IPS-15b (cell line): ENCODE results near the gene PCDHB13.
"Not testable (repeated sequence)": the region's sequence is repeated elsewhere in the genome, so short reads cannot be mapped to it uniquely, and the experiment has no call there.

Source experiments
- H3K27me3 ChIP-seq: one replicate; pipeline ENCODE4 v1.6.1; 2013; ENCODE audit warnings: low read length; ENCODE audit not compliant: control insufficient read depth, insufficient read depth
- H3K36me3 ChIP-seq: one replicate; pipeline ENCODE4 v1.6.1; 2013; ENCODE audit warnings: low read length; ENCODE audit not compliant: control insufficient read depth, insufficient read depth
- H3K4me1 ChIP-seq: one replicate; pipeline ENCODE4 v1.6.1; 2013; ENCODE audit warnings: mild to moderate bottlenecking, low read length; ENCODE audit not compliant: control insufficient read depth, insufficient read depth
- H3K4me3 ChIP-seq: one replicate; pipeline ENCODE4 v1.5.1; 2013; ENCODE audit warnings: low read depth, low read length
- H3K9ac ChIP-seq: one replicate; pipeline ENCODE4 v1.6.1; 2013; ENCODE audit warnings: low read depth, mild to moderate bottlenecking, low read length
- H3K9me3 ChIP-seq: one replicate; pipeline ENCODE4 v1.6.1; 2013; ENCODE audit warnings: mild to moderate bottlenecking, low read length; ENCODE audit not compliant: control insufficient read depth, insufficient read depth

Gene PCDHB13

DNA sequence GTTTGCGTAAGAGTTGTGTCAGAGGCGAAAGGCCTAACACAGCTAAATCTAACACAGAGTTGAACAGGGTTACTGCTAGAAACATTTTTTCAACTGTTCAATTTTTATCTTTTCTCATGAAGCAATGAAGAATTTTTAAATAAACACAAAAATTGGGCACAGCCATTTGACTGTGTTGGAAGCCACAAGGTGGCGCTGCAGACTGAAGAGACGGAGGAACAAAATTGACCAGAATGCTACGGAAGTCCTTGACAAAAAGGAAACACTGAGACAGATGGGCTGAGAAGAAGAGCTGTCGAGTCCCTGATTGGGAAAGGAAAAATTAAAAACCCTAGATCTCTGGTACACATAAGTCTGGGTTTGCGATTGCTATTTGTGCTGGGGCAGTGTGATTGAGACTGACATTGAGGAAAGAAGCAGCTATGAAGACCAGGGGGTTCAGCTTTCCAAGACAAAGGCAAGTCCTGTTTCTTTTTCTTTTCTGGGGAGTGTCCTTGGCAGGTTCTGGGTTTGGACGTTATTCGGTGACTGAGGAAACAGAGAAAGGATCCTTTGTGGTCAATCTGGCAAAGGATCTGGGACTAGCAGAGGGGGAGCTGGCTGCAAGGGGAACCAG is 26.7 kb upstream of the PCDHB13 start, which contains the start of gene PCDHB9:
Gene PCDHB9 (plus strand): TSS at position 265 of the 616 bp plus-strand sequence. CDS start 158 bp downstream, at position 423.
- H3K27me3 ChIP-seq: no peaks in the 10 kb centered on the region
- H3K4me3 ChIP-seq: no peak within 1 kb of the TSS
- no peaks in the 10 kb centered on the region for H3K9me3 ChIP-seq
- no peak within 1 kb of the TSS for H3K9ac ChIP-seq
- no peaks in the 10 kb centered on the region for H3K4me1 ChIP-seq
- no peaks in the 10 kb centered on the region for H3K36me3 ChIP-seq

DNA sequence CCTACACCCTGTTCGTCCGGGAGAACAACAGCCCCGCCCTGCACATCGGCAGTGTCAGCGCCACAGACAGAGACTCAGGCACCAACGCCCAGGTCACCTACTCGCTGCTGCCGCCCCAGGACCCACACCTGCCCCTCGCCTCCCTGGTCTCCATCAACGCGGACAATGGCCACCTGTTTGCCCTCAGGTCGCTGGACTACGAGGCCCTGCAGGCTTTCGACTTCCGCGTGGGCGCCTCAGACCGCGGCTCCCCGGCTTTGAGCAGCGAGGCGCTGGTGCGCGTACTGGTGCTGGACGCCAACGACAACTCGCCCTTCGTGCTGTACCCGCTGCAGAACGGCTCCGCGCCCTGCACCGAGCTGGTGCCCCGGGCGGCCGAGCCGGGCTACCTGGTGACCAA is 25.0 kb upstream of the PCDHB13 start:
- H3K4me3 ChIP-seq, H3K27me3 ChIP-seq, H3K4me1 ChIP-seq, H3K9ac ChIP-seq, H3K36me3 ChIP-seq, H3K9me3 ChIP-seq: not testable (repeated sequence)

DNA sequence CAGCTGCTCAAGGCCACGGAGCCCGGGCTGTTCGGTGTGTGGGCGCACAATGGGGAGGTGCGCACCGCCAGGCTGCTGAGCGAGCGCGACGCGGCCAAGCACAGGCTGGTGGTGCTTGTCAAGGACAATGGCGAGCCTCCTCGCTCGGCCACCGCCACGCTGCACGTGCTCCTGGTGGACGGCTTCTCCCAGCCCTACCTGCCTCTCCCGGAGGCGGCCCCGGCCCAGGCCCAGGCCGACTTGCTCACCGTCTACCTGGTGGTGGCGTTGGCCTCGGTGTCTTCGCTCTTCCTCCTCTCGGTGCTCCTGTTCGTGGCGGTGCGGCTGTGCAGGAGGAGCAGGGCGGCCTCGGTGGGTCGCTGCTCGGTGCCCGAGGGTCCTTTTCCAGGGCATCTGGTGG is 24.6 kb upstream of the PCDHB13 start:
- not testable (repeated sequence) for H3K4me3 ChIP-seq, H3K9ac ChIP-seq, H3K9me3 ChIP-seq, H3K27me3 ChIP-seq, H3K36me3 ChIP-seq, H3K4me1 ChIP-seq

DNA sequence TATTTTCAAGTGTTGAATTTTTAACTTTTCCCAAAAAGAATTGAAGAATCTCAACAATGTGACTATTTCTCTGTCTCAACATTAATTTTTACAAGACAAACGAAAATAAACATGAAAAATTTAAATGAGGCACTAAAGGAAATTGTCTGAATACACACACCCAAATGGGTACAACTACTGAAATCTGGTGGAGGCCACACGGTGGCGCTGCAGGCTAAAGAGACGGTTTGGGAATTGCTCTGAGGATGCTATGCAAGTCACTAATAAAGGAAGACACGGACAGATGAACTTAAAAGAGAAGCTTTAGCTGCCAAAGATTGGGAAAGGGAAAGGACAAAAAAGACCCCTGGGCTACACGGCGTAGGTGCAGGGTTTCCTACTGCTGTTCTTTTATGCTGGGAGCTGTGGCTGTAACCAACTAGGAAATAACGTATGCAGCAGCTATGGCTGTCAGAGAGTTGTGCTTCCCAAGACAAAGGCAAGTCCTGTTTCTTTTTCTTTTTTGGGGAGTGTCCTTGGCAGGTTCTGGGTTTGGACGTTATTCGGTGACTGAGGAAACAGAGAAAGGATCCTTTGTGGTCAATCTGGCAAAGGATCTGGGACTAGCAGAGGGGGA is 21.5 kb upstream of the PCDHB13 start, which contains the start of gene PCDHB10:
Gene PCDHB10 (plus strand): TSS at position 244 of the 616 bp plus-strand sequence. CDS start 200 bp downstream, at position 444.
- no peaks in the 10 kb centered on the region for H3K36me3 ChIP-seq
- H3K27me3 ChIP-seq: no peaks in the 10 kb centered on the region
- no peaks in the 10 kb centered on the region for H3K9me3 ChIP-seq
- H3K4me3 ChIP-seq: peak within 1 kb of the TSS; percentile 45
- no peaks in the 10 kb centered on the region for H3K4me1 ChIP-seq
- no peak within 1 kb of the TSS for H3K9ac ChIP-seq

DNA sequence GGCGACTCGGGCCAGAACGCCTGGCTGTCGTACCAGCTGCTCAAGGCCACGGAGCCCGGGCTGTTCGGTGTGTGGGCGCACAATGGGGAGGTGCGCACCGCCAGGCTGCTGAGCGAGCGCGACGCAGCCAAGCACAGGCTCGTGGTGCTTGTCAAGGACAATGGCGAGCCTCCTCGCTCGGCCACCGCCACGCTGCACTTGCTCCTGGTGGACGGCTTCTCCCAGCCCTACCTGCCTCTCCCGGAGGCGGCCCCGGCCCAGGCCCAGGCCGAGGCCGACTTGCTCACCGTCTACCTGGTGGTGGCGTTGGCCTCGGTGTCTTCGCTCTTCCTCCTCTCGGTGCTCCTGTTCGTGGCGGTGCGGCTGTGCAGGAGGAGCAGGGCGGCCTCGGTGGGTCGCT is 19.4 kb upstream of the PCDHB13 start:
- not testable (repeated sequence) for H3K4me3 ChIP-seq, H3K36me3 ChIP-seq, H3K9ac ChIP-seq, H3K27me3 ChIP-seq, H3K4me1 ChIP-seq, H3K9me3 ChIP-seq

DNA sequence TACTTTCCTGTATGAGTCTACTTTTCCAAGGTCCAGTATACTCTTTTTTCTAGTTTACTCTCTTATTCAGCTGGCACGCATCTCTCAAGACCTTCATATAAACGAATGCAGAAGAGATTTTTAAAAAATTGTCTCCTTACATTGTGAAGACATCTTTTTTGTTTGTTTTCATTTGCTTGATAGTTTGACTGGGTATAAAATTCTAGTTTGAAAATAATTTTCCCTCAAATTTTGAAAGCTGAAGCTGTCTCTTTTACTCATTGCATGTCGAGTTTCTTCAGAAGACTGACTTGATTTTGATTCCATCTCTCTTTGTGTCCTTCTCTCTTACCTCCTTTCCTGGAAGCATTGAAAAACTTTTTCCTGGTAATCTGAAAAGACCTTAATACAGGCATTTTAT is 17.4 kb upstream of the PCDHB13 start:
- Histone ChIP-seq H3K36me3 (no peaks in the 10 kb centered on the region), H3K4me3 (no peak overlapping the region), H3K4me1 (no peaks in the 10 kb centered on the region), H3K9me3 (no peaks in the 10 kb centered on the region), H3K9ac (no peak overlapping the region), H3K27me3 (no peaks in the 10 kb centered on the region)

DNA sequence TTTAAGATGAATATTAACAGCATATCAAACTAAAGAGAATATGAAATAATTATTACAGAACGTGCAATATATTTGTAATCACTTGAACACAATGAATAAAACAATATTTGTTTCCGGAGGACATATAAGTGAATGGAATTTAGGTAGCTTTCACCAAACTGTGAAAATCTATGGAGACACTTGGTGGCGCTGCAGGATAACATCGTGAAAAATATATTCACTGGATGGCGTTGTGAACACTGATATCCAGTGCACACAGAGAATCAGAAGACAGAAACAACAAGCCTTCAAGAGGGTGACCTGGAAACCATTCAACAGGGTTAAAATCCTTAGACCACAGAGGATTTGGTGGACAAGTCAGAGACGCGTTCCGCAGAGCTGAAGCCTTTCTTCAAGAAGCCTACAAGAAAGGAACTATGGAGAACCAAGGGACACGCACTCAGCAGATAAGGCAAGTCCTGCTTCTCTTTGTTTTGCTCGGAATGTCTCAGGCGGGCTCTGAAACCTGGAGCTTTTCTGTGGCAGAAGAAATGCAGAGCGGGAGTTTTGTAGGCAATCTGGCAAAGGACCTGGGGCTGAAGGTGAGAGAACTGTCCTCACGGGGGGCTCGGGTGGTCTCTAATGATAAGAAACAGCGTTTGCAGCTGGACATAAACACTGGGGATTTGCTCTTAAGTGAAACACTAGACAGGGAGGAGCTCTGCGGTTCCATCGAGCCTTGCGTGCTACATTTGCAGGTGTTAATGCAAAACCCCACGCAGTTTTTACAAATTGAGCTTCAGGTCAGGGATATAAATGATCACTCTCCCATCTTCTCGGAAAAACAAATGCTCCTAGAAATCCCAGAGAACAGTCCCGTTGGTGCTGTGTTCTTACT is 14.1 kb upstream of the PCDHB13 start, which contains the start of gene PCDHB11:
Gene PCDHB11 (plus strand): TSS at position 269 of the 877 bp plus-strand sequence. CDS start 148 bp downstream, at position 417.
- no peak within 1 kb of the TSS for H3K9ac ChIP-seq
- no peaks in the 10 kb centered on the region for H3K9me3 ChIP-seq
- H3K27me3 ChIP-seq: no peaks in the 10 kb centered on the region
- H3K4me1 ChIP-seq: no peaks in the 10 kb centered on the region
- H3K4me3 ChIP-seq: peak within 1 kb of the TSS; percentile 8
- H3K36me3 ChIP-seq: no peaks in the 10 kb centered on the region

DNA sequence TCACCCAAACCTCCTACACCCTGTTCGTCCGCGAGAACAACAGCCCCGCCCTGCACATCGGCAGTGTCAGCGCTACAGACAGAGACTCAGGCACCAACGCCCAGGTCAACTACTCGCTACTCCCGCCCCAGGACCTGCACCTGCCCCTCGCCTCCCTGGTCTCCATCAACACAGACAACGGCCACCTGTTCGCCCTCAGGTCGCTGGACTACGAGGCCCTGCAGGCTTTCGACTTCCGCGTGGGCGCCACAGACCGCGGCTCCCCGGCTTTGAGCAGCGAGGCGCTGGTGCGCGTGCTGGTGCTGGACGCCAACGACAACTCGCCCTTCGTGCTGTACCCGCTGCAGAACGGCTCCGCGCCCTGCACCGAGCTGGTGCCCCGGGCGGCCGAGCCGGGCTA is 12.6 kb upstream of the PCDHB13 start:
- H3K4me1 ChIP-seq, H3K9me3 ChIP-seq, H3K9ac ChIP-seq, H3K27me3 ChIP-seq, H3K36me3 ChIP-seq, H3K4me3 ChIP-seq: not testable (repeated sequence)

DNA sequence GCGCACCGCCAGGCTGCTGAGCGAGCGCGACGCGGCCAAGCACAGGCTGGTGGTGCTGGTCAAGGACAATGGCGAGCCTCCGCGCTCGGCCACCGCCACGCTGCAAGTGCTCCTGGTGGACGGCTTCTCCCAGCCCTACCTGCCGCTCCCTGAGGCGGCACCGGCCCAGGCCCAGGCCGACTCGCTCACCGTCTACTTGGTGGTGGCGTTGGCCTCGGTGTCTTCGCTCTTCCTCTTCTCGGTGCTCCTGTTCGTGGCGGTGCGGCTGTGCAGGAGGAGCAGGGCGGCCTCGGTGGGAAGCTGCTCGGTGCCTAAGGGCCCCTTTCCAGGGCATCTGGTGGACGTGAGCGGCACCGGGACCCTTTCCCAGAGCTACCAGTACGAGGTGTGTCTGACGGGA is 12.1 kb upstream of the PCDHB13 start:
- not testable (repeated sequence) for H3K36me3 ChIP-seq, H3K4me1 ChIP-seq, H3K27me3 ChIP-seq, H3K4me3 ChIP-seq, H3K9me3 ChIP-seq, H3K9ac ChIP-seq

DNA sequence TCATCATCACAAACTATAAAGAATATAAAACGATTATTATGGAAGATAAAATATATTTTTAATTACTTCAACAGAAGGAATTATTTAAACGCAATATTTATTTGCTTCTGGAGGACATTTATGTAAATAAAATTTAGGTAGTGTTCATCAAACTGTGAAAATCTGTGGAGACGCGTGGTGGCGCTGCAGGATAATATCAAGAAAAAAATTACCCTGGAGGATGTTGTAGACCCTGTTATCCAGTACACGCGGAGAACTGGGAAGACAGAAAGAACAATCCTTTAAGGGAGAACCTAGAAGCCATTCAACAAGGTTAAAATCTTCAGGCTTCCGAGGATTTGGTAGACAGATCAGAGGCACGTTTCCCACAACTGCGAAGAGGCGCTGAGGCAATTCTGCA is 5.2 kb upstream of the PCDHB13 start, which contains the start of gene PCDHB12:
Gene PCDHB12 (plus strand): TSS at position 242 of the 400 bp plus-strand sequence. CDS start 189 bp downstream, outside the sequence.
- Histone ChIP-seq H3K9me3 (no peaks in the 10 kb centered on the region), H3K9ac (no peak within 1 kb of the TSS), H3K4me1 (no peaks in the 10 kb centered on the region), H3K4me3 (no peak within 1 kb of the TSS), H3K36me3 (no peaks in the 10 kb centered on the region), H3K27me3 (no peaks in the 10 kb centered on the region)

DNA sequence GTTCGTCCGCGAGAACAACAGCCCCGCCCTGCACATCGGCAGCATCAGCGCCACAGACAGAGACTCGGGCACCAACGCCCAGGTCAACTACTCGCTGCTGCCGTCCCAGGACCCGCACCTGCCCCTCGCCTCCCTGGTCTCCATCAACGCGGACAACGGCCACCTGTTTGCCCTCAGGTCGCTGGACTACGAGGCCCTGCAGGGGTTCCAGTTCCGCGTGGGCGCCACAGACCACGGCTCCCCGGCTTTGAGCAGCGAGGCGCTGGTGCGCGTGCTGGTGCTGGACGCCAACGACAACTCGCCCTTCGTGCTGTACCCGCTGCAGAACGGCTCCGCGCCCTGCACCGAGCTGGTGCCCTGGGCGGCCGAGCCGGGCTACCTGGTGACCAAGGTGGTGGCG is 3.4 kb upstream of the PCDHB13 start:
- not testable (repeated sequence) for H3K36me3 ChIP-seq, H3K9me3 ChIP-seq, H3K4me3 ChIP-seq, H3K9ac ChIP-seq, H3K27me3 ChIP-seq, H3K4me1 ChIP-seq
